HG03066 (cell line): ENCODE results near the gene KCNQ5.

Experiments
- ATAC-seq: cut with Tn5 transposase; IDR thresholded peaks from one replicate; pipeline ENCODE4 v1.9.1; 2021; ENCODE audit warnings: low read depth; ENCODE audit not compliant: unreplicated experiment

Gene KCNQ5

GRCh38 chr6:72639920-72640614 lies 18.2 kb downstream of the KCNQ5 start:
- ATAC-seq = no peak

GRCh38 chr6:72640615-72640930 lies 18.7 kb downstream of the KCNQ5 start:
- ATAC-seq = no peak

GRCh38 chr6:72642435-72642834 lies 20.6 kb downstream of the KCNQ5 start:
- ATAC-seq = no peak

GRCh38 chr6:72643214-72643613 lies 21.4 kb downstream of the KCNQ5 start:
- ATAC-seq = no peak

GRCh38 chr6:72646604-72647485 lies 25.0 kb downstream of the KCNQ5 start:
- ATAC-seq = no peak

- ATAC-seq = no peak
Observed at GRCh38 chr6:72647489-72647888, 25.6 kb downstream of the KCNQ5 start.

- ATAC-seq = peak; percentile 45
Observed at GRCh38 chr6:72649032-72649984, 27.4 kb downstream of the KCNQ5 start.

GRCh38 chr6:72650081-72650745 lies 28.3 kb downstream of the KCNQ5 start:
- no peak for ATAC-seq

GRCh38 chr6:72651174-72651573 lies 29.3 kb downstream of the KCNQ5 start:
- ATAC-seq = no peak

GRCh38 chr6:72651967-72652956 lies 30.4 kb downstream of the KCNQ5 start:
- ATAC-seq = no peak

GRCh38 chr6:72653026-72653425 lies 31.2 kb downstream of the KCNQ5 start:
- ATAC-seq = no peak

- peak; percentile 71 for ATAC-seq
Observed at GRCh38 chr6:72654071-72654621, 32.3 kb downstream of the KCNQ5 start.

- no peak for ATAC-seq
Observed at GRCh38 chr6:72657407-72658197, 35.7 kb downstream of the KCNQ5 start.

GRCh38 chr6:72659754-72660153 lies 37.9 kb downstream of the KCNQ5 start:
- ATAC-seq = no peak

GRCh38 chr6:72661411-72661810 lies 39.5 kb downstream of the KCNQ5 start:
- ATAC-seq = no peak

GRCh38 chr6:72665599-72665998 lies 43.7 kb downstream of the KCNQ5 start:
- ATAC-seq = no peak

- no peak for ATAC-seq
Observed at GRCh38 chr6:72669324-72669723, 47.5 kb downstream of the KCNQ5 start.

GRCh38 chr6:72672906-72673305 lies 51.0 kb downstream of the KCNQ5 start:
- no peak for ATAC-seq
